H1 (cell line): ENCODE data around the gene MCC. TPM values are rescaled to one million over a fixed set of nuclear protein-coding genes. Genes with fewer than 3 reads are reported as not detected.

Experiments used
- CTCF ChIA-PET: fragments of 300-600 bp; sonication (Branson Sonifier 250); formaldehyde crosslinking; loops from one replicate; lab custom pipeline; 2021; ENCODE audit not compliant: partially characterized antibody; lab: Charles Lee
- POLR2A ChIA-PET: fragments of 300-600 bp; sonication (Branson Sonifier 250); formaldehyde crosslinking; loops from one replicate; lab custom pipeline; 2021; ENCODE audit warnings: inconsistent platforms; ENCODE audit not compliant: partially characterized antibody; lab: Charles Lee
- DNase-seq, 2 experiments: peaks; one replicate each; pipeline versions ENCODE4 v3.0.0 to v3.0.0-alpha.2; 2010 to 2022; ENCODE audit warnings: low spot score in 2 of 2, low read depth in 1 of 2, mixed read lengths in 1 of 2
- FAIRE-seq: peaks from 2 replicates; lab custom pipeline; 2011; peaks lifted over from hg19 to GRCh38; lab: Jason Lieb, UNC
- H2AFZ ChIP-seq: 2 replicates; pipeline ENCODE4 v1.8.1; 2012; ENCODE audit warnings: low read length, inconsistent platforms
- H2AK5ac ChIP-seq: 2 replicates; pipeline ENCODE4 v1.6.1; 2013; ENCODE audit warnings: low read depth, low read length
- H2BK120ac ChIP-seq: replicated peaks from 2 replicates; pipeline ENCODE3; 2013; ENCODE audit warnings: low read depth, low read length, inconsistent platforms
- H2BK12ac ChIP-seq: 2 replicates; pipeline ENCODE4 v1.6.1; 2013; ENCODE audit warnings: low read depth, low read length
- H2BK15ac ChIP-seq: 2 replicates; pipeline ENCODE4 v1.6.1; 2013; ENCODE audit warnings: low read length
- H2BK20ac ChIP-seq: 2 replicates; pipeline ENCODE4 v1.6.1; 2013; ENCODE audit warnings: low read length
- H2BK5ac ChIP-seq: 2 replicates; pipeline ENCODE4 v1.6.1; 2013; ENCODE audit warnings: low read depth, low read length
- H3K14ac ChIP-seq: 2 replicates; pipeline ENCODE4 v1.6.1; 2013; ENCODE audit warnings: inconsistent platforms; ENCODE audit not compliant: insufficient read length
- H3K18ac ChIP-seq: 2 replicates; pipeline ENCODE4 v1.6.1; 2013; ENCODE audit warnings: low read length; ENCODE audit errors: extremely low read depth
- H3K23ac ChIP-seq: 2 replicates; pipeline ENCODE4 v1.6.1; 2013; ENCODE audit warnings: inconsistent platforms; ENCODE audit not compliant: insufficient read length
- H3K23me2 ChIP-seq: 2 replicates; pipeline ENCODE4 v1.6.1; 2013; ENCODE audit warnings: low read depth, low read length
- H3K27ac ChIP-seq: 2 replicates; pipeline ENCODE4 v1.6.1; 2011; ENCODE audit warnings: low read depth, low read length, inconsistent platforms
- H3K27me3 ChIP-seq, 4 experiments: replicated peaks in 1 of 4; 1 replicate in 1 of 4; 2 replicates in 3 of 4; pipeline versions ENCODE4 v1.6.1 to v1.8.1; 2011 to 2013; ENCODE audit warnings: low read length in 3 of 4, mild to moderate bottlenecking in 3 of 4, inconsistent platforms in 2 of 4, mixed read lengths in 2 of 4, moderate library complexity in 1 of 4; ENCODE audit not compliant: control insufficient read depth in 3 of 4, insufficient read depth in 3 of 4; ENCODE audit errors: extremely low read depth in 1 of 4
- H3K36me3 ChIP-seq, 4 experiments: 2 replicates each; pipeline versions ENCODE4 v1.6.1 to v1.8.1; 2011 to 2013; ENCODE audit warnings: mild to moderate bottlenecking in 4 of 4, low read length in 3 of 4, moderate library complexity in 2 of 4, control low read depth in 1 of 4, inconsistent platforms in 1 of 4; ENCODE audit not compliant: insufficient read depth in 4 of 4, control insufficient read depth in 2 of 4
- H3K4ac ChIP-seq: replicated peaks from 2 replicates; pipeline ENCODE3; 2013; ENCODE audit warnings: low read length, low read depth, mixed read lengths, inconsistent platforms; ENCODE audit not compliant: insufficient read length
- H3K4me1 ChIP-seq, 4 experiments: replicated peaks in 1 of 4; 1 replicate in 1 of 4; 2 replicates in 3 of 4; pipeline versions ENCODE4 v1.6.1 to v1.8.1; 2011 to 2013; ENCODE audit warnings: low read length in 3 of 4, inconsistent platforms in 2 of 4, mixed read lengths in 1 of 4; ENCODE audit not compliant: insufficient read depth in 4 of 4, control insufficient read depth in 3 of 4
- H3K4me2 ChIP-seq, 2 experiments: 2 replicates each; pipeline versions ENCODE4 v1.6.1 to v1.8.1; 2011 to 2013; ENCODE audit warnings: low read depth in 2 of 2, low read length in 2 of 2, control low read depth in 1 of 2, inconsistent platforms in 1 of 2, mild to moderate bottlenecking in 1 of 2; ENCODE audit not compliant: insufficient read depth in 1 of 2
- H3K4me3 ChIP-seq, 4 experiments: fragments of 200-600, 300-600 bp in 1 of 4; sonication (generic), shearing (Covaris generic), sonication (Bioruptor Twin) in 1 of 4; 2 replicates each; pipeline versions ENCODE4 v1.5.1 to v1.8.1; 2011 to 2016; ENCODE audit warnings: low read length in 4 of 4, low read depth in 3 of 4, control low read depth in 2 of 4, inconsistent platforms in 2 of 4, mild to moderate bottlenecking in 2 of 4, mixed read lengths in 1 of 4, moderate library complexity in 1 of 4; ENCODE audit not compliant: insufficient read depth in 2 of 4; ENCODE audit errors: extremely low read depth in 1 of 4
- H3K56ac ChIP-seq: replicated peaks from 2 replicates; pipeline ENCODE3; 2013; ENCODE audit warnings: low read depth, mild to moderate bottlenecking, mixed read lengths, low read length, inconsistent platforms; ENCODE audit not compliant: insufficient read length
- H3K79me1 ChIP-seq: 2 replicates; pipeline ENCODE4 v1.6.1; 2013; ENCODE audit warnings: low read depth, low read length, control low read depth
- H3K79me2 ChIP-seq, 2 experiments: 2 replicates each; pipeline versions ENCODE4 v1.6.1 to v1.8.1; 2012 to 2013; ENCODE audit warnings: low read length in 2 of 2, mild to moderate bottlenecking in 2 of 2, inconsistent platforms in 1 of 2; ENCODE audit not compliant: insufficient read depth in 2 of 2, control insufficient read depth in 1 of 2
- H3K9ac ChIP-seq, 4 experiments: replicated peaks in 1 of 4; 1 replicate in 1 of 4; 2 replicates in 3 of 4; pipeline versions ENCODE4 v1.6.1 to v1.8.1; 2011 to 2013; ENCODE audit warnings: low read depth in 3 of 4, low read length in 3 of 4, control low read depth in 2 of 4, mild to moderate bottlenecking in 2 of 4, moderate library complexity in 2 of 4, inconsistent platforms in 1 of 4; ENCODE audit errors: extremely low read depth in 1 of 4
- H3K9me3 ChIP-seq, 2 experiments: 2 replicates each; pipeline versions ENCODE4 v1.6.1 to v1.8.1; 2012 to 2013; ENCODE audit warnings: mild to moderate bottlenecking in 2 of 2, moderate library complexity in 2 of 2, control low read depth in 1 of 2, inconsistent platforms in 1 of 2, low read depth in 1 of 2, low read length in 1 of 2, mixed read lengths in 1 of 2; ENCODE audit not compliant: insufficient read depth in 2 of 2
- H4K20me1 ChIP-seq, 2 experiments: replicated peaks in 1 of 2; 2 replicates each; pipeline versions ENCODE3 to v1.8.1; 2011 to 2013; ENCODE audit warnings: inconsistent platforms in 2 of 2, low read length in 2 of 2, mild to moderate bottlenecking in 1 of 2; ENCODE audit not compliant: insufficient read depth in 2 of 2, control insufficient read depth in 1 of 2
- H4K5ac ChIP-seq: 2 replicates; pipeline ENCODE4 v1.6.1; 2013; ENCODE audit warnings: low read length, low read depth, mixed read lengths, inconsistent platforms; ENCODE audit not compliant: insufficient read length
- H4K8ac ChIP-seq: 2 replicates; pipeline ENCODE4 v1.8.0; 2013; ENCODE audit warnings: mild to moderate bottlenecking, moderate library complexity, low read length, inconsistent platforms; ENCODE audit not compliant: insufficient read depth; ENCODE audit errors: extremely low read depth
- H4K91ac ChIP-seq: replicated peaks from 2 replicates; pipeline ENCODE3; 2013; ENCODE audit warnings: low read length, mixed read lengths, inconsistent platforms; ENCODE audit not compliant: insufficient read length
- GABPA ChIP-seq: IDR thresholded peaks from 2 replicates; pipeline ENCODE4 v1.6.1; 2011; ENCODE audit warnings: mild to moderate bottlenecking, low read length, moderate library complexity, borderline replicate concordance; ENCODE audit not compliant: insufficient read depth
- HDAC2 ChIP-seq, 2 experiments: fragments of 300-600 bp in 1 of 2; sonication (generic) in 1 of 2; IDR thresholded peaks; 2 replicates each; pipeline ENCODE4 v1.6.1; 2011 to 2012; ENCODE audit warnings: low read depth in 2 of 2, low read length in 2 of 2, mild to moderate bottlenecking in 2 of 2, moderate library complexity in 2 of 2, borderline replicate concordance in 1 of 2, inconsistent platforms in 1 of 2
- JUN ChIP-seq: IDR thresholded peaks from 2 replicates; pipeline ENCODE4 v1.6.1; 2011; ENCODE audit warnings: low read depth, mild to moderate bottlenecking, improper control_type of control experiment, low read length
- PHF8 ChIP-seq: fragments of 200-600 bp; sonication (generic); conservative IDR thresholded peaks from 2 replicates; pipeline ENCODE4 v1.7.1; 2012; ENCODE audit warnings: low read depth, mild to moderate bottlenecking, inconsistent platforms, low read length, moderate library complexity
- POLR2A ChIP-seq, 2 experiments: IDR thresholded peaks; 1 replicate in 1 of 2; 2 replicates in 1 of 2; pipeline ENCODE4 v1.6.1; 2011; ENCODE audit warnings: low read depth in 2 of 2, low read length in 2 of 2, mild to moderate bottlenecking in 2 of 2; ENCODE audit errors: control extremely low read depth in 1 of 2
- POLR2AphosphoS5 ChIP-seq: IDR thresholded peaks from 2 replicates; pipeline ENCODE4 v1.6.1; 2011; ENCODE audit warnings: low read depth, low read length
- POU5F1 ChIP-seq: IDR thresholded peaks from 2 replicates; pipeline ENCODE4 v1.6.1; 2011; ENCODE audit warnings: low read depth, mild to moderate bottlenecking, low read length, moderate library complexity
- SIRT6 ChIP-seq: IDR thresholded peaks from one replicate; pipeline ENCODE4 v1.7.1; 2012; ENCODE audit warnings: low read length, inconsistent platforms
- SRF ChIP-seq: IDR thresholded peaks from 2 replicates; pipeline ENCODE4 v1.6.1; 2011; ENCODE audit warnings: mild to moderate bottlenecking, low read depth, low read length, moderate library complexity
- WGBS, 2 experiments: shearing (Covaris generic) in 1 of 2; methylation state at CpG; one replicate each; pipeline versions ENCODE4 v1.1.6 to v1.1.7; 2013 to 2015; ENCODE audit warnings: low lambda C conversion rate in 2 of 2, mixed read lengths in 2 of 2, inconsistent platforms in 1 of 2, low coverage in 1 of 2, missing lambda C conversion rate in 1 of 2; ENCODE audit not compliant: insufficient replicate concordance in 2 of 2, insufficient coverage in 1 of 2, insufficient read length in 1 of 2; ENCODE audit errors: extremely low coverage in 1 of 2, missing lambda C conversion rate in 1 of 2; 5-methylcytosine and 5-hydroxymethylcytosine counted together
- long read RNA-seq, 2 experiments: library from RNA in 1 of 2; library from capped mRNA in 1 of 2; stranded (forward); transcript quantifications; one replicate each; pipeline ENCODE4 v2.0.0, GENCODE V29; 2021; ENCODE audit warnings: inconsistent platforms in 1 of 2
- polyA minus RNA-seq, 3 experiments: library from RNA; depleted of rRNA, polyadenylated mRNA; stranded (reverse); fragments of >200 nt; gene quantifications; 1 replicate in 2 of 3; 2 replicates in 1 of 3; pipeline ENCODE4 v1.2.3, GENCODE V29; 2011
- polyA plus RNA-seq, 7 experiments: library from polyadenylated mRNA; depleted of rRNA in 3 of 7; stranded (reverse) in 5 of 7; unstranded in 2 of 7; fragments of >200 nt in 5 of 7; fragments of 200-250 nt in 2 of 7; gene quantifications; 1 replicate in 5 of 7; 2 replicates in 1 of 7; 4 replicates in 1 of 7; pipeline versions ENCODE4 v1.2.1 to v1.2.3, GENCODE V29; 2011 to 2013; ENCODE audit warnings: missing spikeins in 2 of 7, mixed read lengths in 2 of 7
- total RNA-seq: library from RNA; stranded (reverse); fragmentation: NEBNext Ultra II Directional; extraction: Animal tissue kit (Norgen Biotek cat#: 25700); gene quantifications from 2 replicates; pipeline ENCODE4 v1.2.1, GENCODE V29; 2021

MCC gene
- 17.8 and 18.3 TPM in 2 replicates for total RNA-seq
- polyA plus RNA-seq (2011; rRNA removed): 2.6 and 2.8 TPM in 2 replicates
- polyA plus RNA-seq (2011; cell fraction: cytosol; rRNA removed): 3.8 TPM
- polyA plus RNA-seq (2011; cell fraction: nucleus; rRNA removed): 5.4 TPM
- 6.0 to 7.8 TPM (median 7.3 TPM) in 4 replicates for polyA plus RNA-seq (2012, experiment 1 of 2)
- 0.51 TPM for polyA plus RNA-seq (2012, experiment 2 of 2)
- polyA plus RNA-seq (2013, experiment 1 of 2): 3.6 TPM
- 3.1 TPM for polyA plus RNA-seq (2013, experiment 2 of 2)
- 26.2 and 30.0 TPM in 2 replicates for polyA minus RNA-seq (2011; rRNA and poly(A)+ RNA removed)
- 10.4 TPM for polyA minus RNA-seq (2011; cell fraction: cytosol; rRNA and poly(A)+ RNA removed)
- 15.2 TPM for polyA minus RNA-seq (2011; cell fraction: nucleus; rRNA and poly(A)+ RNA removed)
- long read RNA-seq, experiment 1, partial matches to known transcripts: 5 of 11 reads
- long read RNA-seq, experiment 1, other reads (novel, unspliced or antisense): 6 of 11 reads
- long read RNA-seq, experiment 2, partial matches to known transcripts: 1 of 4 reads
- long read RNA-seq, experiment 2, other reads (novel, unspliced or antisense): 3 of 4 reads

DNA sequence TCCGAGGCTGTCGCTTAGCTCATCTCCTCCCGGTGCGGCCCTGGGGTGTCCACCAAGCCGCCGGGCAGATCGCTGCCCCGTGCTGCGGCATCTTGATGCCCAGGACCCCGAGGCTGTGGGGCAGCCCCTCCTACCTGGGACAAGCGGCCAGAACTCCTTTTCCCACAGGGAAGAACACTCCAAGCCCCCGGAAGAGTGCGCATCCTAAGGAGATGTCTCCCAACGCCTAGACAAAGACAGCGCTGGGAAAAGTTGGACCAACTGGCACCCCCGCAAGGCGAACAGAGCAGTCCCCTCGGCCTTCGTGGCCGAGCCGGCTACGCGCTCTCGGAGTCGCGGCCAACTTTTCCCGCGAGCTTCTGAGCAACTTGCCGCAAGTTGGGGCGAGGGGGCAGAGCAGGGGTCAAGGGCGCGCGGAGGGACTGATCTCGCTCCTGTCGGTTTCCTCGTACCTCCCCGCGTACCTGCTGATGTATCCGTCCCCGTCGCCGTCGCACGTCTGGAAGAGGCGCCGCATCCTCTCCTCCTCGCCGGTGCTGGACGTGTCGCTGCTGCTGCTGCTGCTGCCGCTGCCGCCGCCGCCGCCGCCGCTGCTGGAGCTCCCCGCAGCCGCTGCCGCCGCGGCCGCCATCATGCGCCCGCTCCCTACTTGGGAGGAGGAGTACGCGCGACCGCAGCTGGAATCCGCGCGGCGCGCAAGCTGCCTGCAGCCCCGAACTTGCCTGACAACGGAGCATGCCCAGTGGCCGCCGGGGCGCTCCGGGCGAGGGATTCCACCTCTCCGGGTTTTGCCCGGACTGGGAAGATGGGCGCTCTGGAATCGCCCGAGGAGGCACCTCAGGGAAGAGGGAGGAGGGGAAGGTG, at the start of gene MCC:
Gene MCC (minus strand): TSS at position 673 of the 864 bp plus-strand sequence.
- H2AK5ac ChIP-seq: no peak within 1 kb of the TSS
- no peak within 1 kb of the TSS for H3K23ac ChIP-seq
- H4K91ac ChIP-seq: peak within 1 kb of the TSS; percentile 87
- peak within 1 kb of the TSS; percentile 71 for H2BK12ac ChIP-seq
- no peak within 1 kb of the TSS for H2BK20ac ChIP-seq
- no peak within 1 kb of the TSS for H3K27ac ChIP-seq
- H4K8ac ChIP-seq: peak within 1 kb of the TSS; percentile 94
- H2BK15ac ChIP-seq: no peak within 1 kb of the TSS
- H3K23me2 ChIP-seq: peaks cover 12% of the 10 kb centered on the region; the same call in 1 of the 2 replicates
- H3K9me3 ChIP-seq: peaks cover 21 to 23% of the 10 kb centered on the region in 2 experiments
- 1% methylated on average over 76 of the region's 86 CpGs; no CpG with 5 or more reads in 1 of the 2 experiments for WGBS, 2 experiments
- peak within 1 kb of the TSS; percentile 86 to 99 for H3K4me2 ChIP-seq
- H2AFZ ChIP-seq: peak within 1 kb of the TSS; percentile 98
- FAIRE-seq: no peak
- H4K20me1 ChIP-seq: no peaks in the 10 kb centered on the region
- CTCF ChIA-PET: interaction anchor here (0.7 to 1.7 kb wide), 8 partner anchors 12 to 520 kb away, joined by 3 to 7 read pairs (median 3); no protein-coding TSS in a partner anchor
- H2BK5ac ChIP-seq: peak within 1 kb of the TSS; percentile 44
- peak within 1 kb of the TSS; percentile 72 to 84 (median 75) for H3K4me3 ChIP-seq
- H3K56ac ChIP-seq: no peak within 1 kb of the TSS
- H3K9ac ChIP-seq: peak within 1 kb of the TSS; percentile 56 to 70 (median 68)
- H3K18ac ChIP-seq: peak within 1 kb of the TSS; percentile 91
- H4K5ac ChIP-seq: peak within 1 kb of the TSS; percentile 58
- H3K79me1 ChIP-seq: no peaks in the 10 kb centered on the region
- peaks cover 0 to 21% (median 18%) of the 10 kb centered on the region in 4 experiments; a peak in 6 of 7 replicates for H3K27me3 ChIP-seq
- no peaks in the 10 kb centered on the region for H3K79me2 ChIP-seq
- no peaks in the 10 kb centered on the region for H3K36me3 ChIP-seq
- H3K4ac ChIP-seq: no peak within 1 kb of the TSS
- POLR2A ChIA-PET: interaction anchor here (0.9 to 2.2 kb wide), 3 partner anchors 12 to 153 kb away, joined by 3 to 9 read pairs (median 9); partner anchors contain the start of gene YTHDC2
- peak; percentile 66 to 92 for DNase-seq
- no peak within 1 kb of the TSS for H3K14ac ChIP-seq
- no peak within 1 kb of the TSS for H2BK120ac ChIP-seq
- H3K4me1 ChIP-seq: peaks cover 0 to 4% (median 0%) of the 10 kb centered on the region in 4 experiments; a peak in 1 of 7 replicates
- no peak for TF ChIP-seq GABPA
- TF ChIP-seq SRF: no peak
- no peak for TF ChIP-seq POU5F1
- no peak for TF ChIP-seq HDAC2 (IDR thresholded peaks at IDR 0.05; ENCODE audit: borderline replicate concordance in 1 of 2, low read depth in 2 of 2, low read length in 2 of 2)
- TF ChIP-seq PHF8: peak; percentile 57
- TF ChIP-seq JUN: no peak
- TF ChIP-seq POLR2A (IDR thresholded peaks at IDR 0.05; ENCODE audit: control extremely low read depth in 1 of 2, low read depth in 2 of 2, low read length in 2 of 2): peak; percentile 52 to 58; a peak in 2 of 3 replicates
- TF ChIP-seq SIRT6: no peak
- TF ChIP-seq POLR2AphosphoS5: no peak; the same call in 1 of the 2 replicates
